ENCODE measurements around the gene ZDHHC24.

DNA sequence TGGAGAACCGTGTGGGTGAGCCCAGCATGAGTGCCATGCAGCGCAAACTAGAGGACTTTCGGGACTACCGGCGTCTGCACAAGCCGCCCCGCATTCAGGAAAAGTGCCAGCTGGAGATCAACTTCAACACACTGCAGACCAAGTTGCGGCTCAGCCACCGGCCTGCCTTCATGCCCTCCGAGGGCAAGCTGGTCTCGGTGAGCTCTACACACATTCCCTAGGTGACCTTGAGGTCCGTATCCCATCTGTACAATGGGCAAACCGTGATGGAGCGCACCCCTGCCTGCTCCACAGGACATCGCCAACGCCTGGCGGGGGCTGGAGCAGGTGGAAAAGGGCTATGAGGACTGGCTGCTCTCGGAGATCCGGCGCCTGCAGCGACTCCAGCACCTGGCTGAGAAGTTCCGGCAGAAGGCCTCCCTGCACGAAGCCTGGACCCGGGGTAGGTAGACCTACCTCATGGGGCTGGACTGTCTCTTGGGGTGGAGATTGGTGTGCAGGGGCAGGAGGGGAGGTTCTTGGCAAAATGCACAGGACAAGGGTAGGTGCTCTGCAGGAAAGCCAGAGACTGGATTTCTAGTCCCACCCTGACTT, 12.0 kb upstream of the ZDHHC24 start:
- TF ChIP-seq, protein P1, sequence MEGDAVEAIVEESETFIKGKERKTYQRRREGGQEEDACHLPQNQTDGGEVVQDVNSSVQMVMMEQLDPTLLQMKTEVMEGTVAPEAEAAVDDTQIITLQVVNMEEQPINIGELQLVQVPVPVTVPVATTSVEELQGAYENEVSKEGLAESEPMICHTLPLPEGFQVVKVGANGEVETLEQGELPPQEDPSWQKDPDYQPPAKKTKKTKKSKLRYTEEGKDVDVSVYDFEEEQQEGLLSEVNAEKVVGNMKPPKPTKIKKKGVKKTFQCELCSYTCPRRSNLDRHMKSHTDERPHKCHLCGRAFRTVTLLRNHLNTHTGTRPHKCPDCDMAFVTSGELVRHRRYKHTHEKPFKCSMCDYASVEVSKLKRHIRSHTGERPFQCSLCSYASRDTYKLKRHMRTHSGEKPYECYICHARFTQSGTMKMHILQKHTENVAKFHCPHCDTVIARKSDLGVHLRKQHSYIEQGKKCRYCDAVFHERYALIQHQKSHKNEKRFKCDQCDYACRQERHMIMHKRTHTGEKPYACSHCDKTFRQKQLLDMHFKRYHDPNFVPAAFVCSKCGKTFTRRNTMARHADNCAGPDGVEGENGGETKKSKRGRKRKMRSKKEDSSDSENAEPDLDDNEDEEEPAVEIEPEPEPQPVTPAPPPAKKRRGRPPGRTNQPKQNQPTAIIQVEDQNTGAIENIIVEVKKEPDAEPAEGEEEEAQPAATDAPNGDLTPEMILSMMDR (IDR thresholded peaks at IDR 0.05; ENCODE audit: low read length), result no peak
- TF ChIP-seq EZH2 (optimal IDR thresholded peaks at IDR 0.05; ENCODE audit: low read depth, low read length) (no peak), EZH2phosphoT487 (IDR thresholded peaks at IDR 0.05; ENCODE audit: low read length) (no peak)
